Measurements from ENCODE around the gene NUDT1. TPM values are rescaled to one million over a fixed set of nuclear protein-coding genes. Genes with fewer than 3 reads are reported as not detected.

Gene NUDT1
- total and polyA plus RNA-seq, 2 experiments from 2014 or later: 9.6 to 16.3 TPM

- H3K9me2 ChIP-seq (replicated peaks; ENCODE audit: insufficient read depth): no peaks in the 10 kb centered on the region
- H3K27me3 ChIP-seq: no peaks in the 10 kb centered on the region
- no peaks in the 10 kb centered on the region for H4K20me1 ChIP-seq (ENCODE audit: insufficient read depth, poor library complexity, severe bottlenecking)
- no peak overlapping the region for H2AFZ ChIP-seq
- TF ChIP-seq EZH2 (IDR thresholded peaks at IDR 0.05; ENCODE audit: borderline replicate concordance): no peak
- no peak for TF ChIP-seq EZH2phosphoT487 (IDR thresholded peaks at IDR 0.05; ENCODE audit: low read depth, severe bottlenecking, unreplicated experiment)
- TF ChIP-seq CTCF (IDR thresholded peaks at IDR 0.05; ENCODE audit: poor library complexity): no peak
- H3K4me1 ChIP-seq (ENCODE audit: insufficient read depth): no peaks in the 10 kb centered on the region
- DNase-seq (ENCODE audit: low spot score): no peak
- H3K36me3 ChIP-seq (replicated peaks; ENCODE audit: insufficient read depth, low read depth): no peaks in the 10 kb centered on the region
- H3K79me2 ChIP-seq: peaks cover 57% of the 10 kb centered on the region
- no peak overlapping the region for H3K4me2 ChIP-seq
- H3K27ac ChIP-seq: no peak overlapping the region
- no peak overlapping the region for H3K4me3 ChIP-seq
- 96% methylated on average over 8 of the region's 8 CpGs for WGBS (ENCODE audit: low lambda C conversion rate, missing lambda C conversion rate)
- H3K9me3 ChIP-seq (ENCODE audit: low read depth): no peaks in the 10 kb centered on the region
Measured at GRCh38 chr7:2288503-2288902, 46.5 kb downstream of the NUDT1 start.

- H3K27me3 ChIP-seq: no peaks in the 10 kb centered on the region
- H3K4me1 ChIP-seq (ENCODE audit: insufficient read depth): no peaks in the 10 kb centered on the region
- H3K36me3 ChIP-seq (replicated peaks; ENCODE audit: insufficient read depth, low read depth): no peaks in the 10 kb centered on the region
- H3K79me2 ChIP-seq: peaks cover 57% of the 10 kb centered on the region
- no peaks in the 10 kb centered on the region for H3K9me2 ChIP-seq (replicated peaks; ENCODE audit: insufficient read depth)
- H3K27ac ChIP-seq: no peak overlapping the region
- no peak overlapping the region for H2AFZ ChIP-seq
- no peaks in the 10 kb centered on the region for H3K9me3 ChIP-seq (ENCODE audit: low read depth)
- no peak for TF ChIP-seq CTCF (IDR thresholded peaks at IDR 0.05; ENCODE audit: poor library complexity)
- no peak for TF ChIP-seq EZH2 (IDR thresholded peaks at IDR 0.05; ENCODE audit: borderline replicate concordance)
- no peak for TF ChIP-seq EZH2phosphoT487 (IDR thresholded peaks at IDR 0.05; ENCODE audit: low read depth, severe bottlenecking, unreplicated experiment)
- 97% methylated on average over 20 of the region's 20 CpGs for WGBS (ENCODE audit: low lambda C conversion rate, missing lambda C conversion rate)
- no peak overlapping the region for H3K4me2 ChIP-seq
- no peaks in the 10 kb centered on the region for H4K20me1 ChIP-seq (ENCODE audit: insufficient read depth, poor library complexity, severe bottlenecking)
- DNase-seq (ENCODE audit: low spot score): no peak
- no peak overlapping the region for H3K4me3 ChIP-seq
Measured at GRCh38 chr7:2289111-2289586, 47.1 kb downstream of the NUDT1 start.

GRCh38 chr7:2289621-2290020 lies 47.6 kb downstream of the NUDT1 start:
- no peak for TF ChIP-seq EZH2phosphoT487 (IDR thresholded peaks at IDR 0.05; ENCODE audit: low read depth, severe bottlenecking, unreplicated experiment)
- TF ChIP-seq CTCF (IDR thresholded peaks at IDR 0.05; ENCODE audit: poor library complexity): no peak
- no peak for TF ChIP-seq EZH2 (IDR thresholded peaks at IDR 0.05; ENCODE audit: borderline replicate concordance)
- Histone ChIP-seq H3K36me3 (replicated peaks; ENCODE audit: insufficient read depth, low read depth) (no peaks in the 10 kb centered on the region), H3K27me3 (no peaks in the 10 kb centered on the region), H3K9me3 (ENCODE audit: low read depth) (no peaks in the 10 kb centered on the region), H3K4me2 (no peak overlapping the region), H3K4me3 (no peak overlapping the region), H3K9me2 (replicated peaks; ENCODE audit: insufficient read depth) (no peaks in the 10 kb centered on the region), H4K20me1 (ENCODE audit: insufficient read depth, poor library complexity, severe bottlenecking) (no peaks in the 10 kb centered on the region), H3K4me1 (ENCODE audit: insufficient read depth) (no peaks in the 10 kb centered on the region), H3K79me2 (peaks cover 61% of the 10 kb centered on the region), H3K27ac (no peak overlapping the region), H2AFZ (no peak overlapping the region)
- DNase-seq (ENCODE audit: low spot score): no peak
- 94% methylated on average over 13 of the region's 13 CpGs for WGBS (ENCODE audit: low lambda C conversion rate, missing lambda C conversion rate)

GRCh38 chr7:2290877-2291276 lies 48.9 kb downstream of the NUDT1 start:
- WGBS (ENCODE audit: low lambda C conversion rate, missing lambda C conversion rate): 91% methylated on average over 6 of the region's 6 CpGs
- no peaks in the 10 kb centered on the region for H3K36me3 ChIP-seq (replicated peaks; ENCODE audit: insufficient read depth, low read depth)
- H3K4me1 ChIP-seq (ENCODE audit: insufficient read depth): no peaks in the 10 kb centered on the region
- H4K20me1 ChIP-seq (ENCODE audit: insufficient read depth, poor library complexity, severe bottlenecking): no peaks in the 10 kb centered on the region
- H3K9me2 ChIP-seq (replicated peaks; ENCODE audit: insufficient read depth): no peaks in the 10 kb centered on the region
- no peak overlapping the region for H2AFZ ChIP-seq
- TF ChIP-seq EZH2phosphoT487 (IDR thresholded peaks at IDR 0.05; ENCODE audit: low read depth, severe bottlenecking, unreplicated experiment): no peak
- TF ChIP-seq CTCF (IDR thresholded peaks at IDR 0.05; ENCODE audit: poor library complexity): no peak
- TF ChIP-seq EZH2 (IDR thresholded peaks at IDR 0.05; ENCODE audit: borderline replicate concordance): no peak
- no peak overlapping the region for H3K27ac ChIP-seq
- H3K79me2 ChIP-seq: peaks cover 61% of the 10 kb centered on the region
- no peak overlapping the region for H3K4me2 ChIP-seq
- H3K9me3 ChIP-seq (ENCODE audit: low read depth): no peaks in the 10 kb centered on the region
- H3K4me3 ChIP-seq: no peak overlapping the region
- no peaks in the 10 kb centered on the region for H3K27me3 ChIP-seq
- DNase-seq (ENCODE audit: low spot score): no peak

All from hepatocyte (in vitro differentiated cells).